NCI-H345 (cell line): Measurements from ENCODE around the gene GPS1.

Experiments used
- DNase-seq: peaks from one replicate; lab custom pipeline; 2025; lab: John Stamatoyannopoulos, UW

GPS1 gene

GRCh38 chr17:82079001-82079677, 27.4 kb downstream of the GPS1 start:
- no peak for DNase-seq

- DNase-seq: no peak
These were observed 28.5 kb downstream of the GPS1 start for GRCh38 chr17:82080048-82080788.

- DNase-seq: no peak
These were observed 29.2 kb downstream of the GPS1 start for GRCh38 chr17:82080789-82081464.

- no peak for DNase-seq
These were observed 29.8 kb downstream of the GPS1 start for GRCh38 chr17:82081546-82081945.

- DNase-seq: no peak
These were observed 30.3 kb downstream of the GPS1 start for GRCh38 chr17:82081966-82082365.

GRCh38 chr17:82082456-82082855, 30.8 kb downstream of the GPS1 start:
- no peak for DNase-seq

GRCh38 chr17:82083009-82083408, 31.3 kb downstream of the GPS1 start:
- no peak for DNase-seq

GRCh38 chr17:82083533-82084359, 32.0 kb downstream of the GPS1 start:
- DNase-seq: no peak

- no peak for DNase-seq
These were observed 32.8 kb downstream of the GPS1 start for GRCh38 chr17:82084373-82085030.

- DNase-seq: no peak
These were observed 33.5 kb downstream of the GPS1 start for GRCh38 chr17:82085031-82085861.

GRCh38 chr17:82085931-82086764, 34.5 kb downstream of the GPS1 start:
- DNase-seq: no peak

- no peak for DNase-seq
These were observed 35.5 kb downstream of the GPS1 start for GRCh38 chr17:82086941-82087906.

GRCh38 chr17:82087961-82088837, 36.5 kb downstream of the GPS1 start:
- DNase-seq: no peak

- DNase-seq: no peak
These were observed 37.4 kb downstream of the GPS1 start for GRCh38 chr17:82088838-82089722.

- no peak for DNase-seq
These were observed 38.2 kb downstream of the GPS1 start for GRCh38 chr17:82089723-82090548.
